Bronchial epithelial cell (primary cell): Measurements from ENCODE around the gene MRLN. TPM values are rescaled to one million over a fixed set of nuclear protein-coding genes. Genes with fewer than 3 reads are reported as not detected.

Source experiments
- DNase-seq: peaks from one replicate; pipeline ENCODE4 v3.0.0-alpha.2; 2010; ENCODE audit warnings: low read depth
- FAIRE-seq: peaks from 2 replicates; lab custom pipeline; 2011; peaks lifted over from hg19 to GRCh38; lab: Jason Lieb, UNC
- H3K27me3 ChIP-seq: 2 replicates; pipeline ENCODE4 v1.5.1; 2011; ENCODE audit warnings: low read length; ENCODE audit not compliant: control insufficient read depth, insufficient read depth
- H3K36me3 ChIP-seq: 2 replicates; pipeline ENCODE4 v1.5.1; 2011; ENCODE audit warnings: low read length; ENCODE audit not compliant: control insufficient read depth, insufficient read depth
- H3K4me3 ChIP-seq: 2 replicates; pipeline ENCODE4 v1.5.1; 2011; ENCODE audit warnings: mild to moderate bottlenecking, low read depth, low read length, control low read depth
- CTCF ChIP-seq: IDR thresholded peaks from 2 replicates; pipeline ENCODE4 v1.5.1; 2011; ENCODE audit warnings: mild to moderate bottlenecking, moderate library complexity, low read length, control low read depth, inconsistent platforms; ENCODE audit not compliant: insufficient read depth, severe bottlenecking
- total RNA-seq: library from RNA; depleted of rRNA; stranded (reverse); fragments of >200 nt; gene quantifications from 2 replicates; pipeline ENCODE4 v1.2.1, GENCODE V29; 2014

Gene MRLN
- total RNA-seq, 1 donor from 2014 or later: not detected

DNA sequence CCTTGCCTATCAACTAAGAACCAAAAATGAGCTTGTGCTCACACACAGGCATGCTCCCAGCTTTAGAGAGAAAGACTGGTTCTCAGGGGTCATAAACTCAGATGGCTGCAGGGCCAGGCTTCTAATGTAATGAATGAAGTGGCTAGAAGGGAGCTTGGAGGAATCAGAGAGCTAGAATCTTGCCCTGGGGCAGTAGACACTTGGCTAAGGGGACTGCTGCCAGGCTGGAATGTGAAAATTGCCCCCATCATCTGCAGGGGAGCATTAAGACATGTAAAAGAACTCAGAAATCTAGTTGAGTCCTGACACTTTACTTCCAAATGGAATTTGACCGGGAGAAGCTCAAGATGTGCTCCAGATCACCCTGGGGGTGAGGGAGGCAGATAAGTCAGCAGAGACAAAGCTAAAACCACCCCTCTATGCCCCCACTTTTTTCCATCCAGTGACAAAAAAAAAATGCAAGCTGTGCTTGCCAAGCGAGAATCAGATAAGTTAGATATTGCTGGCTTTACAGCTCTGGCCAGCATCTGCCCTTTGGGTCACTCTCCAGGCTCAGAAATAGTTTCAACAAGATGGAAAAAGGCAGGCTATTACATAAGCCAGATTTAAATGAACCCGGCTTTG is 41.3 kb downstream of the MRLN start:
- peaks cover 8% of the 10 kb centered on the region for H3K27me3 ChIP-seq
- DNase-seq (no peak), FAIRE-seq (no peak)
- H3K4me3 ChIP-seq: no peak overlapping the region
- no peaks in the 10 kb centered on the region for H3K36me3 ChIP-seq
- TF ChIP-seq CTCF: no peak

DNA sequence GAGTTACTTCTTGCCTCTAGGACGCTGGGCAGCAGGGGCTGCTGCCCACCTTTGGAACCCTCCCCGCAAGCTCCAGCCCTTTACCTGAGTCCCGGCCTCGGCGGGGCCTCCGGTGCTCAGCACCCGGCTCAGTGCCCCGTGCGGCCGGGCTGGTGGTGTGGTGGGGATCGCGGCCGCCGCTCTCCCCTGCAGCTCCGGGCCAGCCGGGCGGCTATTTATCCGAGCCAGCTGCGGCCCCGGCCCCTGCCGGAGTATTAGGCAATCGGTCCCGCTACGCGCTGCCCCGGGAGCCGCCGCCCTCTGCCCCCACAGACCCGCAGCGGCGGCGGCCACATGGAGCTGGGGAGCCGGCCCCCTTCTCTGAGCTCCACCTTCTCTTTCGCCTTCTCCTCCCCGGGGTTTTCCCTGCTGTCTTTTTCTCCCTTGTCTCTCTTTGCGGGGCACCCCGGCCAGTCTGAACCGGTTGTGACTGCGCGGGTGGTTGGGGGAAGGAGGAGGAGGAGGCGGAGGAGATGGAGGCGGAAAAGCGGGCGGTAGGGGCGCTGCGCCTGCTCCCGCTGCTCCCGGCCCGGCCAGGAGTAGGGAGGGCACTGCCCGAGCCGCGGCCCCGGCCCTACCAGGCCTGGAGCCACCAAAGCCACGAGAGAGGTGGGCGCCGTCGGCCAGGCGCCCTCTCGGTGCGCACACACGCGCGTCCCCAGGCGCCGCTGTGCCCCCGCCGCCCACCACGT is 43.7 kb downstream of the MRLN start, which contains the start of gene SLC16A9:
SLC16A9 (minus strand) TSS at position 456 of the 731 bp plus-strand sequence. CDS start 25,559 bp downstream, outside the sequence.
- H3K27me3 ChIP-seq: peaks cover 6% of the 10 kb centered on the region
- FAIRE-seq (no peak), DNase-seq (peak; percentile 18)
- peak within 1 kb of the TSS; percentile 48 for H3K4me3 ChIP-seq
- H3K36me3 ChIP-seq: no peaks in the 10 kb centered on the region
- TF ChIP-seq CTCF: peak; percentile 42

GRCh38 chr10:59708816-59709394 is 44.4 kb downstream of the MRLN start:
- no peak for TF ChIP-seq CTCF
- H3K36me3 ChIP-seq: no peaks in the 10 kb centered on the region
- no peak for DNase-seq
- H3K27me3 ChIP-seq: peaks cover 6% of the 10 kb centered on the region
- peak overlapping the region; percentile 48 for H3K4me3 ChIP-seq
- FAIRE-seq: no peak

DNA sequence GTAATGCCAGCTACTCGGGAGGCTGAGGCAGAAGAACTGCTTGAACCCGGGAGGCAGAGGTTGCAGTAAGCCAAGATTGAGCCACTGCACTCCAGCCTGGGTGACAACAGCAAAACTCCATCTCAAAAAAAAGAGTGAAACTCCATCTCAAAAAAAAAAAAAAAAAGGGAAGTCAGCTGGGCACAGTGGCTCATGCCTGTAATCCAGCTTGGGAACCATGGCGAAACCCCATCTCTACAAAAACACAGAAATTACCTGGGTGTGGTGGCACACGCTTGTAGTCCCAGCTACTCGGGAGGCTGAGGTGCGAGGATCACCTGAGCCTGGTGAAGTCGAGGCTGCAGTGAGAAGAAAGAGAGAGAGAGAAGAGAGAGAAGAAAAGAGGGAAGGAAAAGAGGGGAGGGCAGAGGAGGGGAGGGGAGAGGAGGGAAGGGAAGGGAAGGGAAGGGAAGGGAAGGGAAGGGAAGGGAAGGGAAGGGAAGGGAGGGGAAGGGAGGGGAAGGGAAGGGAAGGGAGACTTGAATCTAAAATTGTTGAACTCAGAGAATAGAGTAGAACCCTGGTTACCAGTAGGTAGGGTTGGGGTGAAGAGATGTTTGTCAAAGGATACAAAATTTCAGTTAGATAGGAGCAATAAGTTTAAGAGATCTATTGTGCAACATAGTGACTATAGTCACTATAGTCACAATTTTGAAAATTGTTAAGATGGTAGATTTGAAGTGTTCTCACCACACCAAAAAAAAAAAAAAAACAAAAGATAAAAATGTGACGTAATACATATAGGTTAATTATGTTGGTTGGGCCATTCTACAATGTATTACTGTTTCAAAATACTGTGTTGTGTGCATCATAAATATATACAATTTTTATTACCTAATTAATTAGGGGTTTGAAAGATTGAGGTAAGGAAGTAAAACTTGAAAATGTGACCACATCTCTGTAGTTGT is 46.1 kb downstream of the MRLN start:
- Histone ChIP-seq H3K4me3 (no peak overlapping the region), H3K27me3 (peaks cover 4% of the 10 kb centered on the region), H3K36me3 (no peaks in the 10 kb centered on the region)
- DNase-seq: no peak
- TF ChIP-seq CTCF: no peak
- no peak for FAIRE-seq

GRCh38 chr10:59705931-59706330 is 47.3 kb downstream of the MRLN start:
- no peak for TF ChIP-seq CTCF
- FAIRE-seq: no peak

More at GRCh38 chr10:59705931-59706330, 47.3 kb downstream of the MRLN start:
- H3K27me3 ChIP-seq: peaks cover 4% of the 10 kb centered on the region
- H3K4me3 ChIP-seq: no peak overlapping the region
- DNase-seq: no peak
- no peaks in the 10 kb centered on the region for H3K36me3 ChIP-seq
